ENCODE results near the gene SULT1A1.
"Not testable (repeated sequence)": the region's sequence is repeated elsewhere in the genome, so short reads cannot be mapped to it uniquely, and the experiment has no call there.

DNA sequence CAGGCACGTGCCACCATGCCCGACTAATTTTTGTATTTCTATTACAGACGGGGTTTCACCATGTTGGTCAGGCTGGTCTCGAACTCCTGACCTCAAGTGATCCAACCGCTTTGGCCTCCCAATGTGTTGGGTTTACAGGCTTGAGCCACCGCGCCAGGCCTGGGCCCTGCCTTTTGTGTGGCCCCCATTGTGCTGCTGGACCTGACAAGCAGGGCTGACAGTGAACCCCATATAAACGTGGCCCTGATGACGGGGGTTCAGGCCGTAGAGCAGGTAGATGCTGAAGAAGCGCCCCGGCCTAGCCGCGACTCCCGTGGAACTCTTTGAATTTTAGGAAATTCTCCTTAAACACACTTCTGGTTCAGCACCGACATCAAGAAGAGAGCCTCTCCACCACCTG is 4.7 kb upstream of the SULT1A1 start:
- TF ChIP-seq, protein P1, sequence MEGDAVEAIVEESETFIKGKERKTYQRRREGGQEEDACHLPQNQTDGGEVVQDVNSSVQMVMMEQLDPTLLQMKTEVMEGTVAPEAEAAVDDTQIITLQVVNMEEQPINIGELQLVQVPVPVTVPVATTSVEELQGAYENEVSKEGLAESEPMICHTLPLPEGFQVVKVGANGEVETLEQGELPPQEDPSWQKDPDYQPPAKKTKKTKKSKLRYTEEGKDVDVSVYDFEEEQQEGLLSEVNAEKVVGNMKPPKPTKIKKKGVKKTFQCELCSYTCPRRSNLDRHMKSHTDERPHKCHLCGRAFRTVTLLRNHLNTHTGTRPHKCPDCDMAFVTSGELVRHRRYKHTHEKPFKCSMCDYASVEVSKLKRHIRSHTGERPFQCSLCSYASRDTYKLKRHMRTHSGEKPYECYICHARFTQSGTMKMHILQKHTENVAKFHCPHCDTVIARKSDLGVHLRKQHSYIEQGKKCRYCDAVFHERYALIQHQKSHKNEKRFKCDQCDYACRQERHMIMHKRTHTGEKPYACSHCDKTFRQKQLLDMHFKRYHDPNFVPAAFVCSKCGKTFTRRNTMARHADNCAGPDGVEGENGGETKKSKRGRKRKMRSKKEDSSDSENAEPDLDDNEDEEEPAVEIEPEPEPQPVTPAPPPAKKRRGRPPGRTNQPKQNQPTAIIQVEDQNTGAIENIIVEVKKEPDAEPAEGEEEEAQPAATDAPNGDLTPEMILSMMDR (tag by site-specific recombination; IDR thresholded peaks at IDR 0.05) = not testable (repeated sequence)
- TF ChIP-seq ZNF488, ZNF10 (tag by site-specific recombination; IDR thresholded peaks at IDR 0.05): not testable (repeated sequence)
- TF ChIP-seq, protein P2, sequence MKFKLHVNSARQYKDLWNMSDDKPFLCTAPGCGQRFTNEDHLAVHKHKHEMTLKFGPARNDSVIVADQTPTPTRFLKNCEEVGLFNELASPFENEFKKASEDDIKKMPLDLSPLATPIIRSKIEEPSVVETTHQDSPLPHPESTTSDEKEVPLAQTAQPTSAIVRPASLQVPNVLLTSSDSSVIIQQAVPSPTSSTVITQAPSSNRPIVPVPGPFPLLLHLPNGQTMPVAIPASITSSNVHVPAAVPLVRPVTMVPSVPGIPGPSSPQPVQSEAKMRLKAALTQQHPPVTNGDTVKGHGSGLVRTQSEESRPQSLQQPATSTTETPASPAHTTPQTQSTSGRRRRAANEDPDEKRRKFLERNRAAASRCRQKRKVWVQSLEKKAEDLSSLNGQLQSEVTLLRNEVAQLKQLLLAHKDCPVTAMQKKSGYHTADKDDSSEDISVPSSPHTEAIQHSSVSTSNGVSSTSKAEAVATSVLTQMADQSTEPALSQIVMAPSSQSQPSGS (tag by site-specific recombination; IDR thresholded peaks at IDR 0.05; ENCODE audit: low read depth) = not testable (repeated sequence)

Measured in HEK293 (cell line).